Upper lobe of left lung (tissue), 6 donors: ENCODE results near the gene AHI1. TPM values are rescaled to one million over a fixed set of nuclear protein-coding genes. Genes with fewer than 3 reads are reported as not detected.
A peak's percentile ranks its signal among the peaks of the same experiment; 100 is the strongest.

Experiments
- ATAC-seq, 2 donors: fragments of 200-7000 bp; cut with Tn5 transposase; one replicate each; pipeline ENCODE4 v1.9.1; 2022; ENCODE audit warnings: mild to moderate bottlenecking in 2 of 2, moderate library complexity in 2 of 2; ENCODE audit not compliant: low FRiP score in 2 of 2
- DNase-seq, 2 donors: peaks; one replicate each; pipeline ENCODE4 v3.0.0-alpha.2; 2019 to 2020
- H3K27ac ChIP-seq, 4 donors: fragments of 200-600 bp; sonication (generic); one replicate each; pipeline ENCODE4 v1.5.1; 2016 to 2019
- H3K27me3 ChIP-seq, 4 donors: fragments of 200-600 bp; sonication (generic); one replicate each; pipeline ENCODE4 v1.5.1; 2017 to 2019
- H3K36me3 ChIP-seq, 4 donors: fragments of 200-600 bp; sonication (generic); one replicate each; pipeline ENCODE4 v1.5.1; 2016 to 2019
- H3K4me1 ChIP-seq, 4 donors: fragments of 200-600 bp; sonication (generic); one replicate each; pipeline ENCODE4 v1.5.1; 2018 to 2019
- H3K4me3 ChIP-seq, 4 donors: fragments of 200-600 bp; sonication (generic); one replicate each; pipeline ENCODE4 v1.5.1; 2017 to 2019; ENCODE audit warnings: mild to moderate bottlenecking in 2 of 4, moderate library complexity in 1 of 4
- H3K9me3 ChIP-seq, 4 donors: fragments of 200-600 bp; sonication (generic); one replicate each; pipeline ENCODE4 v1.5.1; 2018 to 2019
- CTCF ChIP-seq, 6 experiments: fragments of 450-650 bp in 4 of 6; fragments of 200-600 bp in 2 of 6; sonication (generic) in 2 of 6; IDR thresholded peaks; one replicate each; pipeline ENCODE4 v1.5.1; 2016 to 2019; ENCODE audit warnings: antibody characterized with exemption in 6 of 6
- EP300 ChIP-seq, 4 donors: sonication (generic); formaldehyde crosslinking; IDR thresholded peaks; one replicate each; pipeline ENCODE4 v1.5.1; 2017; ENCODE audit warnings: antibody characterized with exemption in 4 of 4, control low read depth in 2 of 4
- POLR2A ChIP-seq, 4 donors: fragments of 450-650 bp; IDR thresholded peaks; one replicate each; pipeline ENCODE4 v1.5.1; 2016 to 2017; ENCODE audit warnings: antibody characterized with exemption in 4 of 4, mild to moderate bottlenecking in 2 of 4
- POLR2AphosphoS5 ChIP-seq, 2 donors: sonication (generic); formaldehyde crosslinking; IDR thresholded peaks; one replicate each; pipeline ENCODE4 v1.5.1; 2017; ENCODE audit warnings: antibody characterized with exemption in 2 of 2
- WGBS, 2 donors: methylation state at CpG; one replicate each; pipeline ENCODE4 v1.1.5; 2017 to 2018; 5-methylcytosine and 5-hydroxymethylcytosine counted together
- total RNA-seq, 6 donors: library from RNA; depleted of rRNA in 4 of 6; stranded (reverse); fragments of >200 nt in 4 of 6; gene quantifications; one replicate each; pipeline versions ENCODE4 v1.1.0 to v1.2.1, GENCODE V29; 2016 to 2021
- donor health status: DM: no; HTN: no; CAD: no; lungs with moderate emphysema.
- donor health status: DM: no; HTN: yes; CAD: no; lungs with severe emphysema.

Gene AHI1
- total RNA-seq, 6 donors from 2014 or later, result 17.1 to 57.6 (median 40.3) TPM

DNA sequence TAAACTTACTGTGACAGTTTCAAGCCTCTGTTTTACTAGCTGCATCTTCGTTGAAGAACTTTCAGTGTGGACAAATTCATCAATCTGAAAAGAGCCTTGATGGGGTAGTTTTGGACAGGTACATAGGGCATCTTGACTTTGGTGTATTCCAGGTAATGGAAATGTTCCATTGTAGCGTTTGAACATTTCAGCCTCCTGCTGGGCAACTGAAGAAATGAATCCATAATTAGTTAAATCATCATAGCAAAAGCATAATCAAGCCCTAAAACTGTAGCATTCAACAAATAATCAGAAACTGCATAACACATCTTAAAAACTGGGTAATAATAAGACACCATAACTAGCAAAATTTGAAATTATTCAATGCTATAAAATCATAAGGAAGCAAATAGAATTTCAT lies 86.2 kb downstream of the AHI1 start:
- Histone ChIP-seq H3K4me3 (no peak overlapping the region), H3K27ac (no peak overlapping the region), H3K9me3 (no peaks in the 10 kb centered on the region), H3K27me3 (no peaks in the 10 kb centered on the region), H3K4me1 (no peaks in the 10 kb centered on the region), H3K36me3 (peaks cover 0 to 13% (median 8%) of the 10 kb centered on the region in 4 donors)
- ATAC-seq (no peak), DNase-seq (no peak)
- TF ChIP-seq POLR2AphosphoS5 (IDR thresholded peaks at IDR 0.05) (no peak), CTCF (IDR thresholded peaks at IDR 0.05) (peak in 1 of 6 experiments; percentile 10)
- 83 to 86% methylated on average over 2 of the region's 2 CpGs for WGBS, 2 donors

DNA sequence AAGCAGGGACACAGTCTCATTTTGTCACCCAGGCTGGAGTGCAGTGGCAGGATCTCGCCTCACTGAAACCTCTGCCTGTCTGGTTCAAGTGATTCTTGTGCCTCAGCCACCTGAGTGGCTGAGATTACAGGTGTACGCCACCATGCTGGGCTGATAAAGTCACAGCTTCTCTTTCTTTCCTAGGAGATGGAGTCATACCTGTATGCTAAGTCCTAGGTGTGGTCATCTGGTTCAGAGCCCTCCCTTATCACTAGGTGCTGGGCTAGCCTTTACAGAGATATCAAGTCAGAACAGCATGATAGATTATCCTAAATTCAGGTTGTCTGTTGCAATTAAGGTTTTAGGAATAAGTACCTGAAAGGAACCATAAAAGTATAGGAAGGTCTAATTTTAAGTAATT lies 86.7 kb downstream of the AHI1 start:
- WGBS, 2 donors, result 89 to 93% methylated on average over 2 of the region's 2 CpGs
- TF ChIP-seq POLR2A (IDR thresholded peaks at IDR 0.05), result no peak
- TF ChIP-seq CTCF (IDR thresholded peaks at IDR 0.05), result no peak
- TF ChIP-seq POLR2AphosphoS5 (IDR thresholded peaks at IDR 0.05), result no peak
- TF ChIP-seq EP300 (IDR thresholded peaks at IDR 0.05), result no peak
- ATAC-seq, result no peak
- Histone ChIP-seq H3K4me1 (no peaks in the 10 kb centered on the region), H3K27me3 (no peaks in the 10 kb centered on the region), H3K9me3 (no peaks in the 10 kb centered on the region), H3K36me3 (peaks cover 0 to 13% (median 8%) of the 10 kb centered on the region in 4 donors), H3K4me3 (no peak overlapping the region), H3K27ac (no peak overlapping the region)
- DNase-seq, result no peak

DNA sequence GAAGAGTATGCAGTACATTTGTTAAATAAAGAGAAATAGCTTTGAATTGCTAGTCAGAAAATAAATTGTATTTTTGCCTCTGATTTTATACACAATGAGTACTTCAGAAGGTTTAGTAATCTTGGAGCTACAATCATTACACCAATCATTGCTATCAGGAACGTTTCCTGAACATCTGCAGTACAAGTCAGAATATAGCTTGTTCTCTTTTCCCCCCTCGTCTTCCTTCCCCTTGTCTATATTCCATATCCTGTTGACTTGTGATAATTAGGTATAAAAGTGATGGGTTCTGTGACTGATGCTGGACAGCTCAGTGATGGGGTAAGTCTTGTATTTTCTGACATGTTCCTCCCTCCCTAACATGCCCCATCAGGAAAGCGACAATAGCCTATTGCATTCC lies 94.0 kb downstream of the AHI1 start:
- Histone ChIP-seq H3K4me3 (no peak overlapping the region), H3K27ac (no peak overlapping the region), H3K27me3 (no peaks in the 10 kb centered on the region), H3K36me3 (peaks cover 0 to 10% (median 2%) of the 10 kb centered on the region in 4 donors), H3K9me3 (no peaks in the 10 kb centered on the region), H3K4me1 (no peaks in the 10 kb centered on the region)
- ATAC-seq (no peak), DNase-seq (no peak)
- TF ChIP-seq POLR2A (IDR thresholded peaks at IDR 0.05), result no peak
- no peak for TF ChIP-seq CTCF (IDR thresholded peaks at IDR 0.05)
- TF ChIP-seq POLR2AphosphoS5 (IDR thresholded peaks at IDR 0.05), result no peak
- no peak for TF ChIP-seq EP300 (IDR thresholded peaks at IDR 0.05)
- WGBS, 2 donors, result 47 to 58% methylated on average over 3 of the region's 3 CpGs

DNA sequence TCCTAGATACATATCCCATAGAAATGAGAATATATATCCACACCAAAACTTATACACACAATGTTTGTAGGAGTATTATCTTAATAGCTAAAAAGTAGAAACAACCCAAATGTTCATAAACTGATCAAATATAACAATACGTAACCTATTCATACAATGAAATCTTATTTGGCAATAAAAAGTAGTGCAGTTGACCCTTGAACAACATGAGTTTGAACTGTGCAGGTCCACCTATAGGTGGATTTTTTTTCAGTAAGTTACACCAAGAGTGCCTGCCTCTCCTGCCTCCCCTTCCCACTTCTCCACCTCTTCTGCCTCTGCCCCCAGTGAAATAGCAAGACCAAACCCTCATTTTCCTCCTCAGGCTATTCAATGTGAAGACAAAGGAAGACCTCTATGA lies 95.2 kb downstream of the AHI1 start:
- DNase-seq, result no peak
- no peak for ATAC-seq
- peaks cover 0 to 10% (median 2%) of the 10 kb centered on the region in 4 donors for H3K36me3 ChIP-seq
- no peaks in the 10 kb centered on the region for H3K27me3 ChIP-seq
- H3K4me1 ChIP-seq, result no peaks in the 10 kb centered on the region
- 91 to 97% methylated on average over 1 of the region's 1 CpG for WGBS, 2 donors
- H3K9me3 ChIP-seq, result no peaks in the 10 kb centered on the region
- TF ChIP-seq POLR2A (IDR thresholded peaks at IDR 0.05) (no peak), EP300 (IDR thresholded peaks at IDR 0.05) (no peak), POLR2AphosphoS5 (IDR thresholded peaks at IDR 0.05) (no peak), CTCF (IDR thresholded peaks at IDR 0.05) (no peak)
- H3K27ac ChIP-seq, result no peak overlapping the region
- H3K4me3 ChIP-seq, result no peak overlapping the region

DNA sequence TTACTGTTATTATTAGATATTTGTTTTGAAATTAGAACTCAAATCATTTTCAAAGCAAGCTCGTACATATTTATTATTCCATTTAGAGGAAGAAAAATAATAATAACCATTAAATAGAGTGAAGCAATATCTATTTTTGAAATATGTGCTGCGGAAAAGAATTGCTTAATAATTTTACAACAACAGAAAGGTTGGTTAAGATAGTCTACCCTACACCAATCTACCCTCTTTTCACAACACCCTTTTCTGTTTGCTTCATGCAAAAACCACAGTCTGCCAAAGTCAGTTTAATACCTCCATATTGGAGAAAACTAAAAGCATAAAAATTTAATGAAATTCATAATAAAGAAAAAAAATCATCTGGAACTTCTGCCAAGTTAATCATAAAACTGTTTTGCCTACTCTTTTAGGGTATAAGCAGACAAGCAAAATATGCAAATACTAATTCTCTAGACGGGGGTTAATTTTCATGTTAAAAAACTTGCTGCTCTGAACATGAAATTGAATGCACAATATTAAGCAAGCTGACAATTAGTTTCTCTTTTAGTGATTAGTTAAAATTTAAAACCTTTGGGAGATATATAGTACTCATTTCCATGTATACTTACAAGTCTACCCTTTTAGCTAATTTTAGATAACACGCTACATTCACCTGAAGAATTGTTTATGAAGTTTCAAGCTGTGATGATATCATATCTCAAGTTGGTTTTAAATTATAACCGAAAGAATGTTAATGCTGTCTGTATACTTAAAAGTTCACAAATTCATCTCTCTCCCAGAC lies 100.2 kb downstream of the AHI1 start:
- WGBS, 2 donors, result 80 to 82% methylated on average over 5 of the region's 5 CpGs
- Histone ChIP-seq H3K27me3 (no peaks in the 10 kb centered on the region), H3K4me1 (no peaks in the 10 kb centered on the region), H3K27ac (no peak overlapping the region), H3K9me3 (no peaks in the 10 kb centered on the region), H3K36me3 (no peaks in the 10 kb centered on the region), H3K4me3 (no peak overlapping the region)
- DNase-seq (no peak), ATAC-seq (no peak)
- TF ChIP-seq CTCF (IDR thresholded peaks at IDR 0.05) (no peak), POLR2AphosphoS5 (IDR thresholded peaks at IDR 0.05) (no peak), POLR2A (IDR thresholded peaks at IDR 0.05) (no peak), EP300 (IDR thresholded peaks at IDR 0.05) (no peak)
